GM19023 (cell line): Measurements from ENCODE around the gene CRTC3.

Experiments
- ATAC-seq: cut with Tn5 transposase; IDR thresholded peaks from one replicate; pipeline ENCODE4 v1.9.1; 2021; ENCODE audit warnings: mild to moderate bottlenecking, moderate library complexity; ENCODE audit not compliant: unreplicated experiment

The CRTC3 gene

DNA sequence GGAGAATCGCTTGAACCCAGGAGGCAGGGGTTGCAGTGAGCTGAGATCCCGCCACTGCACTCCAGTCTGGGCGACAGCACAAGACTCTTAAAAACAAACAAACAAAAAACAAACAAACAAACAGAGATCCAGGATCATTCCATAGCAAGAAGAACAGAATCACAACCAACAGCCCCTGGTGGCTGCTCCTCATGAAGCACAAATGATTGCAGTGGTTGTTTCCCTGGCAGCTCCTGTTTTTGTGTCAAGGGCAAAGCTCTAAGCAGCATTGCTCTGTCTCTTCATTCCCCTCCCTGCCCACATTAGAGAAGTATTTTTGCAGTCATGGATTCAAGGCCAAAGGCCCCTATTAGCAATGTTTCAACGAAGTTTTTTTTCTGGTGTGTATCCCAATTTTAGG lies 161.6 kb downstream of the CRTC3 start:
- no peak for ATAC-seq

DNA sequence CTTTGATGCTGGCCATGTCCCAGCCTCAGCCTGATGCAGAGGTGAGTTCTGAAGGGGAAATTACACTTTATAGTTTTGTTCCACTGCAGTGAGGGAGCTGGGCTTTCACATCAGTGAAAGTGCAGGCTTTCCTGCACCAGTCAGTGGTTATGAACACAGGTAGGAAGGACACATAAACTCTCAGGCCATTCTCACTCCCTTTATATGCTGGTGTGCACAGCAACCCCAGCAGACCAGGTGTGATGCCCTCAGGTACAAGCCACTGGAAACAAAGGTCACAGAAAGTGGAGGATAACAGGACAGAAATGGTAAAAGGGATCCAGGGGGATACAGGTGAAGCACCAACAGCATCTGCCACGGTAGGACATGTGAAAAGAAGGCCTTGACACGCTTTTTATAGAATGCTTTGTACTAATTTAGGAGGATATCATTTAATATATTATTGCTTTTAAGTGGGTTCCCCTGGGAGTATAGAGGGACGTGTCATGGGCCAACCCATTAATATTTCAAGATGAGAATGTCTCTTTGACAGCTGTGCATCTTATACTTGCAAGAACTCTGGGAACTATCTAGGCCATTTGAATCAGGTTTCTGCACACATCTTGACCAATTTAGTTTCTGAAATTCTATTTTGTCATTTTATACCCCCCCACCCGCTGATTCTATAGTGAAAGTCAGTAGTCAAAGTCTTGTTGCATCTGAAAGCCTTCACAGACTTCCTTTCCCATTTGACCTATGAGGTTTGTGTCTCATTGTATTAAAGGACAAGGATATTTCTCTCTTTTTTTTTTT lies 162.5 kb downstream of the CRTC3 start:
- peak; percentile 55 for ATAC-seq
